GM21529 (cell line): ENCODE results near the gene NHLRC1.

ENCODE experiments used
- ATAC-seq: cut with Tn5 transposase; IDR thresholded peaks from one replicate; pipeline ENCODE4 v1.9.1; 2021; ENCODE audit not compliant: unreplicated experiment

NHLRC1 gene

DNA sequence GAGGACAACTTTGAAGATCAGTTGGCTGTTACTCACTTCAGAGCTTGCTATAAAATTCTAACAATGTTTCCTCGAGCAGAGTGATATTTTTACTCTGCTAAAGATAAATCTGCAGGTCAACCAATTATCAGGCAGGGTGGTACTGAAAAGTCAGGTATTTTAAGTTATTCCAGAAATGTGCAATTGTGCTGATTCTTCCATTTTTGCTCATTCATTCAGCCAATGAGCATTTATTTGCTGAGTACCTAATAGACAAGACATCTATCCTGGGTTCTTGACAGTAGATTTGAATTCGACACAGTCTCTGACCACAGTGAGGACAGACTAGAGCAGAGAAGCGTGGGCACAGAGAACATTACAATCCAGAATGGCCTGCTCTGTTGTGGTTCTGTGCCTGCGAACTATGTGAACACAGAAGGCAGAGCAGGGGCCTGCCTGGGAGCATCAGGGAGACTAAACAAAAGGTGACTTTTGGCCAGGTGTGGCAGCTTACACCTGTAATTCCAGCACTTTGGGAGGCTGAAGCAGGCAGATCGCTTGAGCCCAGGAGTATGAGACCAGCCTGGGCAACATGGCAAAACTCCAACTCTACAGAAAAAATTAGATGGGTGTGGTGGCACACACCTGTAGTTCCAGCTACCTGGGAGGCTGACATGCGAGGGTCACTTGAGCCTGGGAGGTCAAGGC is 17.6 kb upstream of the NHLRC1 start:
- ATAC-seq, result no peak

DNA sequence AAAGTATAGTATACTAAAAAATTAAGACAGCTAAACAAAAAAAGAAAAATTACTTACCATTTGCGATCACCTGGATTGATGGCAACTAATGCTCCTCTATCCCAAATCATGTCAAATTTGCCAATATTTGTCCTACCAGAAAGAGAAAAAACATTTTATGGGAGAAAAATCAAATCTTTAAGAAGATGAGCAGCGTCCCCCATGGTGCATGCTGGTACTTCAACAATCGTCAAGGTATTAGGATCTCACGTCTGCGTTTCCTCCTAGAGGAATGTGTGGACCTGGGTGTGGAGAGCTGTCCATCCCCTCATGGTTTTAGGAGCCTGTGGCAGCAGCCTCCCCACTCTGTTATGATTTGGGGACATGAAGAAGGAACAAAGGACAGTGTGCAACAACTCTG is 16.4 kb upstream of the NHLRC1 start:
- ATAC-seq, result no peak

DNA sequence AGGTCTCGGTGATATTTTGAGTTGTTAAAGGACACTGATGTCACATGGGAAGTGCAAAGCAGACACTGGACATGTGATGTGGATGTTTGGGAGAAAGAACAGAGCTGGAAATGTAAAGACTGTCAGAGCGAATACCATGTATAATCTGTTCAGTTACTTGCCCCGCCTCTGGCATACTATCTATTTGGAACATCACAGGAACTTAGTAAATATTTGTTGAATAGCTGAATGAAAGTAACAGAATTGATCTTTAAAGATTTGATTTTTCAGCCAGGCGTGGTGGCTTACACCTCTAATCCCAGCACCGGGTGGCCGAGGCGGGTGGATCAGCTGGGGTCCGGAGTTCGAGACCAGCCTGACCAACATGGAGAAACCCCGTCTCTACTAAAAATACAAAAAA is 13.8 kb upstream of the NHLRC1 start:
- ATAC-seq, result no peak

DNA sequence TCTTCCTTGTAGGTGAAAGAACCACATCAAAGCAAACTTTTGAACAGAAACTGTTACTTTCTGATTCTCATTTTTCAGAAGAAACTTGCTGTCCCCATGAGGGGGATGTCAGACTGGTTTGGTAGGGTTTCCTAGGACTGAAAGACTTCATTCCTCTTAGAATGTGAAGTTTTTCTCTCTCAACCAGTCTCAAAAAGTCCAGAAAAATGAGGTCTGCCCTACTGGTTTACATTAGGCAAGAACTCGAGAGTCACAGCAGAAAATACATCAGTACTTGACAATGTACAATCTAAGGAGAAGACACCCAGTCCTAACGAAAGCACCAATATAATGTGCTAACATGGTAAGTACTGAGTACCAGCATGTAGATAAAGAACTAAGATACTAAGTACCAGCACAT is 12.7 kb upstream of the NHLRC1 start:
- ATAC-seq, result no peak

DNA sequence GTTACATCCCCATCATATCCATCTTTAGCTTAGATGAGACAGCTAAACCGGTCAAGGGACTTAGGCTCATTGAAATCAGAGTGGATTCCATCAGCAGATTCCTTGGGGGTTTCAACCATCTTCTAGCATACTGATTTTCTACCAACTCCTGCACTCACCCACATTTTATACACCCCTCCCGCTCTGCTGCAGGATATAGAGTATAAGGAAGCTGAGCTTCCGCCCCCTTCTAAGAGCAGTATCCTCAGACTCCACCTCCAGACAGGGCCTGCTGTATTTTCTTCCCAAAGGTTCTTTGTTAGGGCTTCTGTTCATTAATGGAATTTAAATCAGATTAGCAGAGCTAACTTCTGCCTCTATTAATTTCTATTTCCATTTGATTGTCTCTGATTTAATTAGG is 9.9 kb upstream of the NHLRC1 start:
- no peak for ATAC-seq

DNA sequence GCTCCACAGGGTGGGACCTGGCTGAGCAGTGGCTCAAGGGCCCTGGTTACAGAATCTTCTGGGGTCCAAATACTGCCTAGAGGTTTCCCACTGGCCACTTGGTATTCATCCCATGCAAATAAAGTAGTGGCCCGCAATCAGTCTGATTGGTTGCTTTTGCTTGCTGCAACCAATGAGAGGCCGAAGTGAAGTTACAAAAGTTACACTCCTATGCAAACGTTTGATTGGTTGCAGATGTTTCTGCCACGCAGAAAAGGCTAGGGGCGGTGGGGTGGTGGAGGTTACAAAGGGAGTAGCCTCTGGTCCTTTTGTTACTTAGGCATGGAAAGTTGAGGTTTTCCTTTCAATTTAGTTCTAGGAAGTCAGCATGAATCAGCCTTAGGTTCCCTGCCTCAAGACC is 3.6 kb upstream of the NHLRC1 start:
- no peak for ATAC-seq

DNA sequence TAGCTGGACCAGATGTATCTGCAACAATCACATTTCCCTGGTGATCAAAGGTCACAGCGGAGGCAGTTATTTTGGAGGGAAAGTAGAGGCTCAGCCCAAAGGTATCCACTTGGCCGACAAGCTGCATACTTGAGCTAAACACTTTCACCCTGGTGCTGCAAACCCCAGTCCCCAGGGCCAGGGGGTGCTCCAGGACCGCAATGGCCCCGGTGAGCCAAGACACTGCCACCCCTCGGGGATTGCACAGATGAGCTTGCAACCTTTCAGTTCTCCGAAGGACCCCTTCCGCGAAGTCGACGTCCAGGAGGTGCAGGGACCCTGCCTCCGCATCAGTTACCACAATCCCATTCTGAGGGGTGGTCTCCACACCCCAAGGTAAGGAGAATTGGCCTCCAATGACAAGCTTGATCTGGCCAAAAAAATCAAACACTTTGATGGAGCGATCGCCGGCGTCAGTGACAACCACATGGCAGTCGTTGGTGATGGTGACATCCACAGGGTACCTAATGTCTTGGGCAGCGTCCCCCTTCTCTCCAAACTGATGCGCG is 823 bp downstream of the NHLRC1 start:
- no peak for ATAC-seq

DNA sequence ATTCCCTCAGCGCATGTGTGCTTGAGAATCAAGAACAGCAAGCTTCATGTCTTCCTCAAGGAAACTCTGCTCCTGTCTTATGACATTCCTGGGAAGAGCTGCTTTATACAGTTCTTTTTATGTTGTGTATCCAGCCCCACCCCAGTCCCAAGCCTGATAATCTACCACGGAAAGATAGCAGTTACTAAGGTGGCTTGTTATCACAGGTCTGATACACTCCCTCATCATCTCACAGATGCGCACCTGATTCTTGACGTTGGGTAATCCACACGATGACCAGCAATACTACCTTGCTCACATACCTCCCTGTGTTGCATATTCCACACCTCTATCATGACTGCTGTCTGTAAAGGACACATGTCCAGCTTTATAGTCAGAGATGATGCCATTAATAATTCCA is 3.2 kb downstream of the NHLRC1 start:
- ATAC-seq, result no peak

DNA sequence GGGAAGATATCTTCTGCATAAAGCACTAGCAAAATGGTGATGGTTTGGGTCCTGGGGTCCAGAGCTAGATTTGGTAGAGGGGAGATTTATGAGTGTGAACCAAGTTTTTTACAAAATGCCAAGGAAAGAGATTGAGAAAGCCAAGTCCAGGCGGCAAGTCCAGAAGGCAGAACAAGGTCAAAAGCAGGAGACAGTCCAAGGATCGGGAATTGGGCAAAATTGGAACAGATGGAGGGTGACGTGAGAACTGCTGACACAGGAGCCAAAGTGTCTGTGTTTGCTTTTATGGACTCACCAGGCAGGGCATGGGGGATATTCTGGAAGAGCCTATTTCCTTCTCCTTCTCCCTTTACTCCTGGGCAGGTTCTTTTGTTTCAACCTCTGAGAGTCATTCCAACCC is 4.1 kb downstream of the NHLRC1 start:
- ATAC-seq, result no peak

DNA sequence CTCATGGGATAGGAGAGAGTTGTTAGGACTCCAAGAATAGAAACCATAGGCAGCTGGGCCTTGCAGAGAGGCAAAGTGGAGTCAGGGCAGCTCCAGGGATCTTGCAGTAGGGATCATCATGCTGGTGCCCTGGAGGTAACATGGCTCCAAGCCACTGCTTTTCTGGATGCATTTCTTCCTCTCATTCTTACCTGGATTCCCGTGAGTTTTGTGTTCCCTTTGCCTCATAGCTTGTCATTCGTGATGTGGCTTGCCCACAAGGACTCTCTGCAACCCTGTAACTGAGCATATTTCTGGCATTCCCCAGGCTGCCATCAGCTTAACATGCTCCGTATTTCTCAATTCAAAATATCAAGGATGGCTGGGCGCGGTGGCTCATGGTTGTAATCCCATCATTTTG is 5.3 kb downstream of the NHLRC1 start:
- no peak for ATAC-seq

DNA sequence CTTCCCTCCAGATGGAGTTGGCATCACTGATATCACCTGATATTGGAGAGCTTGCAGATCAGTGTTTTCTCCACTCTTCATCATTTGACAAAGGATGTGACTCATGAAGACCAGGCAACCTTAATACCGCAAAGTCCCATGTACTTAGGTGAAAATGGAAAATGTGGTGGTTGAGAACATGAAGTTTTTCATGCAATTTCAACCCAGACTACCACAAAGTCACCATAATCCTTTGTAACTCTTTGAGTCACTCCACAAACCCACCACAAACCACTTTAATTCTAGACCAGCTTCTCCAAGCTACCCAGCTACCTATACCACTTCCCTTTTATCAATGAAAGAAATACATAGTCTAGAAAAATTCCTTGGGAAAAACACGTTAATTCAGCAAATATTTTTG is 7.1 kb downstream of the NHLRC1 start:
- ATAC-seq, result no peak

DNA sequence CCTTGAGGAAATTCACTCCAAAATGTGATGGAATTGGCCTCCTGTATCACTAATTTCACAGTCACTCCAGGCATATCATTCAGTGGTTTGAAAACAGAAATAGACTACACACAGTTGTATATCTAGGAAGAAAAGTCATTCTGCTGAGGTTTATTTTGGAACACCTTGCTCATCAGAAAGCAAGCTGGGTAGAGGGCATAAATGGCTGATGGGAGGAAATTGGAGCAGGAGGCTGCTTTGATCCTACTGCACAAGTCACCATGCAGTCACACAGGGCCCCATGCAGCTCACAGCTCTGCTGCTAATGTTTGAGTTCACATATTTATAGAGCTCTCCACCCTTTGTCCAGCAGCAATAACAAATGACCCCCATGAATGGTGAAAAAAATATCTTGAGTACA is 12.3 kb downstream of the NHLRC1 start:
- ATAC-seq, result no peak

DNA sequence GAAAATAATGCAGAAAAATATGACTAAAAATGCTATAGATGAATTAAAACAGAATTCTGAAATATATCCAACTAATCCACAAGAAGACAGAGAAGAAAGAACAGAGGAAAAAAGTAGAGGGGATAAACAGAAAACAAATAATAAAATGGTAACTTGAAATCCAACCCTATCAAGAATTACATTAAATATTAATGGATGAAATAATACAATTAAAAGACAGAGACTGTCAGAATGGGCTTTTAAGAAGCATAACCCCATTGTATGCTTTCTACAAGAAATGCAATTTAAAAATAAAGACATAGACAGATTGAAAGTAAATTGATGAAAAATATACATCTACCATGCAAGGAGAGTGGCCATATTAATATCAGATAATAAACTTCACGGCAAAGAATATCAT is 15.4 kb downstream of the NHLRC1 start:
- no peak for ATAC-seq

DNA sequence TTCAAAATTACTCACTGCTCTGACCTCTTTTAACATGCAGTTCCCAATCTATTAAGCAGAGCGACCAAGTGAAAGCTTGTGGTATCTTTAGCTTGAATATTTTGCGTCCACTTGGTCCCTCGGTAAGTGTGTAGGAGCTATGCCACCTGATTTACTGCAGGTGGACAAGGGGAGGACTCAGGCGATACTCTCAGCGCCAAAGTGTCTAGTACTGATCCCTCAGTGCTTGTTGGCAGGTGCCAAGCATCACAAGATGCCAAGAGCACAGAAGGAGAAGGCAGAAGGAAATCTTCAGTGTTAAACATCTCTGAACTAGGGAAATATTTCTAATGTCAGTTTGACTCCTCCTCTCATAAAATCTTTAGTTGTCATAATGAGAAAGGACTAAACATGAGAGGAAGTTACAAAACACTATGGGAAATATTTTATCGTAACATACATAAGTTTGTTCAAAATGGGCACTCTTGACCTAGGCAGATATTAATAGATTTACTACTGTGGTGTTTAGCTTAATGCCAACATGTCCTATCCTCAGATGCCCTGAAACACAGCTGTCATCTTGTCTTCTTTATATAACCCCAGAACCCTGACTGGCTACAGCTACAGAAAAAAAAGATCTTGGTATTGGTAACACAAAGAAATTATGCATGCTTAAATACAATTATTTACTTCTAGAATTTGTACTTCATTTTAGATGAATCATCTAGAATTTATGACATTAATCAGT is 19.5 kb downstream of the NHLRC1 start:
- ATAC-seq, result no peak

DNA sequence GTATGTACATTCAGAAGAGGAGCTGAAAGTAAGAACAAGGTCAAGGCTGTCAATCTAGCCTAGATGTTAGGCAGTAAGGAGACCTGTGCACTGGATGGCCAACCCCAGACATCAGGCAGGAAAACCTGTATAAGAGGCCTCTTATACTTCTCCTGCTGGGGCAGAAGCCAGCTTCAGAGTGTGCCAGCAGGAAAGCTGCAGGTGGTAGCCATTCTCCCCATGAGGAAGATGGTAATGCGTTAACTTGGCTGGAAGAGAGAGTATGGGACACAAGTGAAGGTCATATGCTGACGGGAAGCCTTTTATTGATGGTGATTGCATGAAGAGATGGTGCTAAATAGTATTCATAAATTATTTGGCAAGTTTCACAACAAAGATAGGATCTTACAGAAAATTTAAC is 20.6 kb downstream of the NHLRC1 start:
- no peak for ATAC-seq

DNA sequence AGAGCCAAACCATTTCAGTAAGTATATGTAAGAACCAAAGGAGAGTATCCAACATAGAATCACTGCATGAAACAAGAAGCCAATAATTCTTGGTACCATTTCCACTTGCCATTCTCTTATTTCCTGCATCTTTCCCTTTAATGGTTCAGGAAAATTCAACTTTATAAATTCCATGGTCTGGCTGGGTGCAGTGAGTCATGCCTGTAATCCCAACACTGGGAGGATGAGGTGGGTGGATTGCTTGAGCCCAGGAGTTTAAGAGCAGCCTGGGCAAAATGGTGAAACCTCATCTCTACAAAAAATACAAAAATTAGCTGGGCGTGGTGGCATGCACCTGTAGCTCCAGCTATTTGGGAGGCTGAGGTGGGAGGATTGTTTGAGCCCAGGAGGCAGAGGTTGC is 21.2 kb downstream of the NHLRC1 start:
- no peak for ATAC-seq

DNA sequence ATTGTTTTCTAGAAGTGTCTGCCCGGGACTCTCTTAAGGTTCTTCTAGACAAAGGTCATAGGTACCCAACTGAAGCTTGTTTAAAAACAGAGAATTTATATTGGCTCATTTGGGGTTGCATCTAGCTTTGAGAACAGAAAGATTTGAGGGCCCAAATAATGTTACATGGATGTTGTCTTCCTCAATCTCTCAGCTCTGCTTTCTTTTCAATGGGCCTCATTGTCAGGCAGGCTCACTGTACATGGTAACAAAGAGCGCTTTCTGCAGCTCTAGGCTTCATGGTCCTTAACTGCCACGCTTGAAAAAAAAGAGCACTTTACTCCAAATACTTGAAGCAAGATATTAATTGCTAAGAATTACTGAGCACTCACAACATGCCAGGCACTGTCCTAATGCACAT is 22.2 kb downstream of the NHLRC1 start:
- ATAC-seq, result no peak

DNA sequence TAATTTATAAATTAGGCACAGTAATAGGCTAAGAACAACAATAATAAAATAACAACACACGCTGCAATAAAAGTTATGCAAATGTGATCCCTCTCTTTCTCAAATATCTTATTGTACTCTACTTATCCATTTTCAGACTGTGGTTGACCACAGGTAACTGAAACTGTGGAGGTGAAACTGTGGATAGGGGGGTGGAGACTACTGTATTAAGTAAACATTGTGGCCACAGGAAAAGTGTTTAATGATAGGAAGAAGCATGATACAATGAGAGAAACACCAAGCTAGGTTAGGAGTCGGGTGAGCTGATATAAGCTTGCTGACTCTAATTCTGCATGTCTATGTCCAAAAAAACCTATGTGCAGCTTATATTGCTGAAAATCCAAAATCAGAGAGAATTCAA is 23.0 kb downstream of the NHLRC1 start:
- no peak for ATAC-seq

DNA sequence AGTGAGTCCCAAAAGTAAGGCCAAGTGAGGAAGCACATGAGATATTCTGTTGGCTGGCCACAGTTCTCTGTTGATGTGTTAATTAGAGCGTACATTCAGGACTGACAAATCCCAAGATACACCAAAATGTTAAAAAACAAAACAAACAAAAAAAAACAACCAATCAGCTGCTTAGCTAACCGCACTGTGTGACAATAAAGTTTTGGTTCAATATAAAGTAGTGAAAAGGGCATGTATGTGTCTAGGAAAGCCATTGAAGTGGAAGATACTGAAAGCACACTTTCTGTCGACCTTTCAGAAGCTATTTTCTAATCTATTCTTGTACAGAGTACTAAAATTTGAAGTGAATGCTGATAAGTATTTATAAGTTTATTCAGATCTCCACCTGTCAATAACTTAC is 26.1 kb downstream of the NHLRC1 start:
- no peak for ATAC-seq

DNA sequence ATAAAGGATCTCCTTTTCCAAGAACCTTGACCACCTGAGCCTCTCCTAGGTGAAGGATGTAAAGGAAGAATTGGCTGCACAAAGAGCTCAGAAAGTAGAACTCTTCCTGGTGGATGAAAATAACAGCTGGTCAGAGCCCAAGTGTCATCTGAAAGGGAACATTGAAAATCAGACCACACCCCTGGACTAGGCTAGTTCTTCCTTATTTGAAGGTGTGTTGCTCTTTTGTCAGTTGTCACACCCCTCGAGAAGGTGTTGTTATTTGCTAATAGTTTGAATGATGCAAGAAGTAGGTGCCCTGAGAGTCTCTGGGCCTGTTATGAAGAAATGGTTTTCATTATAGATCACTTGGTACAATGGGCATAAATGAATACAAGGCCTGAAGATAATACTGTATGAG is 31.1 kb downstream of the NHLRC1 start:
- ATAC-seq, result no peak

DNA sequence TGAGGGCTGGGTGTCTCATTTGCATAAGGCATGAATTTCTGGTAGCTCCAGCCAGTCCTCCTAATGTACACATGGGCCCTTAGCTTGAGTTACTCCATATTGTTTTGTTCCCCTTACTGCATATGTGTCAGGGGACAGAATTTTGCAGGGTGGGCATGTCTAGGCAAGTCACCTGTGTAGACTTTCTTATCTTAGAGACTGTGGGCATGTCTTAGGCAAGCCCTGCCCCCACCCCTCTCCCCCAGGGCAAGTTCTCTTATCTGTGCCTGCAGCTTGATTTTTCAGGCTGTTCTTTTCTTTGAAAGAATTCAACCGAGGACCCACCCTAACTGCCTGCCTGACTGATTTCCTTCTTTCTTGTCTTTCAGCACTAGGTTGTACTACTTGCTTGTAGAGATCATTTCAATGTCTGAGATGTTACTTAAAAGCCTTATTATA is 32.1 kb downstream of the NHLRC1 start:
- no peak for ATAC-seq

DNA sequence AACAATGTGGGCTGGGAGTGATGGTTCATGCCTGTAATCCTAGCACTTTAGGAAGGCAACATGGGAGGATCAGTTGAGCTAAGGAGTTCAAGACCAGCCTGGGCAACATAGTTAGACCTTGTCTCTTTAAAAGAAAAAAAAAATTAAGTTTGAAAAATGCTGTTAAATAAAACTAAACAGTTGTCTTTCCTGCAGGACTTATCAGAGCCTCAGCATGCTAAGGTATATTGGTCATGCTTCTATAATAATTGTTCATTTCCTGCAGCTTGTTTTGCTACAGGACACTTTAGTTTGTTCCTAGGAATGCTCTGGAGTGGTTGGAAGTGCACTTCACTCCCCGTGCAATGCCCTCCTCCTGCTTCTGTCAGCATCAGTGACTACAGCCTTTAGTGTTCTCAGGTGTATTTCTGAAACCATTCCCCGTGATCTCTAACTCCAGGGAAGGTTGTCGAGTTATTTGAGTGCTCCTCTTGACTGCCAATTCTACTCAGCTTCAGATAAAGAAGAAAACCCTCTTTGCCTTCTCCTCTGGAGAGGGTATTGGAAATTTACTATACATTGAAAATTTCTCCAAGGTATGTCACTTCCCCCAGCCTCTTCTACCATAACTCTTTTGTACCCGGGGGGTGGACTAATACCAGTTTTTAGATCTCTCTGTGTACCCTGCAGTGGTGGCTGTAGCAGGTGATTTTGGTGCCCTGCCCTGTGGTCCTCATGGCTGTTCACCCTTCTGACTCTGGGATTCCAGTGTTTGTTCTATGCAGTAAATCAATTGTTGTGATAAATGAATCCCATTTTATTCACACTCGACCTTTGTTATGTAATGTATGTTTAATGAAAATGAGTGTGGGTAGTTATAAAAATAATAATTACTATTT is 33.8 kb downstream of the NHLRC1 start:
- ATAC-seq, result no peak
